Sigmoid colon (tissue), 4 donors: Measurements from ENCODE around the gene MTR.

ENCODE experiments used
- CTCF ChIP-seq, 4 experiments: fragments of 450-650 bp in 3 of 4; fragments of 200-600 bp in 1 of 4; IDR thresholded peaks; one replicate each; pipeline ENCODE4 v1.5.1; 2016 to 2019; ENCODE audit warnings: antibody characterized with exemption in 4 of 4, mild to moderate bottlenecking in 3 of 4, moderate library complexity in 2 of 4
- EP300 ChIP-seq, 4 donors: sonication (generic); formaldehyde crosslinking; IDR thresholded peaks; one replicate each; pipeline ENCODE4 v1.6.1; 2017; ENCODE audit warnings: antibody characterized with exemption in 4 of 4
- POLR2A ChIP-seq, 2 donors: fragments of 450-650 bp; IDR thresholded peaks; one replicate each; pipeline ENCODE4 v1.6.1; 2016; ENCODE audit warnings: antibody characterized with exemption in 2 of 2, mild to moderate bottlenecking in 2 of 2, moderate library complexity in 2 of 2
- POLR2AphosphoS5 ChIP-seq, 4 donors: sonication (generic); formaldehyde crosslinking; IDR thresholded peaks; one replicate each; pipeline ENCODE4 v1.6.1; 2017; ENCODE audit warnings: antibody characterized with exemption in 4 of 4

DNA sequence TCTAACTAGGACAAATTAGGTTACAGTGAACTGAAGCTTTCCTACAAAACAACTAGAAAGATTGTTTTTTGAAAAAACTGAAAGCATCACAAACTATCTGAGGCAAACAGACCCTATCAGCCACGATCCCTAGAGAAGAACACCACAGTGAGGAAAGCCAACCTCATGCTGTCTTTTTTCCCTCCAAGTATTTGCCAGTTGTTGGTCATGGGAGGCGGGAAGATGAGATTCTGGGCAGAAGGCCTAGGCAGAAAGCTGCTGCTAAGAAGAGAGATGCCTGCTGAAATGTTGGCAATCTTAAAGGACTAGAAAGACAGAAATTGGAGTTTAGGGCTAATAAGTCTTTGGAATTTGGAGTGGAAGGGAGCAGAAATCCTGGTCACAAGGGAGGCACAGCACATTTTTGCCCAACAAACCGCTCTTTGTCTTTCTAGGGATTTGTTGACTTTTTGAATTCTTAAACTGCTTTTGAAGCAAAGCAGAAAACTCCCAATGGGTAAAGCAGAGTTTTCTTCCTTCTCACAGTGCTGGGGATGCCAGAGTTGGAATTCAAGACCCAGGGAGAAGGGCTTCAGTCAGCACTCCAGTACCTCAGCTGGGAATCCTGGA, 125.3 kb downstream of the MTR start:
- no peak for TF ChIP-seq POLR2A (IDR thresholded peaks at IDR 0.05)
- TF ChIP-seq CTCF (IDR thresholded peaks at IDR 0.05): no peak
- no peak for TF ChIP-seq EP300 (IDR thresholded peaks at IDR 0.05)
- TF ChIP-seq POLR2AphosphoS5 (IDR thresholded peaks at IDR 0.05): no peak
